A673 (cell line): Measurements from ENCODE around the gene CKAP2L.

Source experiments
- EZH2 ChIP-seq: fragments of 200-600 bp; sonication (generic); IDR thresholded peaks from 2 replicates; pipeline ENCODE4 v1.6.1; 2017; ENCODE audit warnings: borderline replicate concordance, low read depth, mild to moderate bottlenecking, mixed read lengths, antibody characterized with exemption, low read length; ENCODE audit not compliant: poor library complexity, severe bottlenecking
- TF ChIP-seq, protein P1 (sequence below): fragments of 300-800, 200-600 bp; sonication (generic); conservative IDR thresholded peaks from 2 replicates; pipeline ENCODE4 v1.5.1; 2017; ENCODE audit warnings: low read depth, mild to moderate bottlenecking, antibody characterized with exemption, low read length, moderate library complexity, mixed read lengths

DNA sequence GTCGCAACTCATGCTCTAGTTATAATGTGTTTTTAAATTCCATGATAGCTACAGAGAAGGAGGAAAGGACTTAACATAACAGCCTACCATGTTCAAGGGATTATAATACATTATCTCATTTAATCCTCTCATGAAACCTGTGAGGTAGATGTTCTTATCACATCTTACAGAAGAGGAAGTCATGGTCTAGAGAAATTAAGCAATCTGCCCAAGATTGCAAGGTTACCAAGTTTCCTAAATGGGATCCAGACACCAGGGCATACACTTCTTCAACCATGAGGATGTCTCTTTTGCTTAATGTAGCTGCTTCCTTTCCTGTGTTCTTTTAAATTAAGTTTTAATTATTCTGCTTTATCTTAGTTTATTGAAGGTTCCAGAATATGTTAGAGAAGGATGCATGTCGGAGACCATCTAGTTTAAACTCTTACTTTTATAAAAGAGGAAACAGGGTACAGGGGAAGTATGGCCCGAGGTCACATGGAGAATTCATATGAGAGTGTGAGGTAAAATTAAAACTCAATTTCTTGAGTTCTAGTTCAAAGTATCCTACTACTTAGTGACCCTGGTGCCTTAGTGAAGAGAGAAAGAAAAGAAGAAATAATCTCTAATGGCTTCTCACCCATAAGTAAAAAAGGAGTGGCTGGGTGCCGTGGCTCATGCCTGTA is 23.5 kb upstream of the CKAP2L start:
- TF ChIP-seq, protein P1, sequence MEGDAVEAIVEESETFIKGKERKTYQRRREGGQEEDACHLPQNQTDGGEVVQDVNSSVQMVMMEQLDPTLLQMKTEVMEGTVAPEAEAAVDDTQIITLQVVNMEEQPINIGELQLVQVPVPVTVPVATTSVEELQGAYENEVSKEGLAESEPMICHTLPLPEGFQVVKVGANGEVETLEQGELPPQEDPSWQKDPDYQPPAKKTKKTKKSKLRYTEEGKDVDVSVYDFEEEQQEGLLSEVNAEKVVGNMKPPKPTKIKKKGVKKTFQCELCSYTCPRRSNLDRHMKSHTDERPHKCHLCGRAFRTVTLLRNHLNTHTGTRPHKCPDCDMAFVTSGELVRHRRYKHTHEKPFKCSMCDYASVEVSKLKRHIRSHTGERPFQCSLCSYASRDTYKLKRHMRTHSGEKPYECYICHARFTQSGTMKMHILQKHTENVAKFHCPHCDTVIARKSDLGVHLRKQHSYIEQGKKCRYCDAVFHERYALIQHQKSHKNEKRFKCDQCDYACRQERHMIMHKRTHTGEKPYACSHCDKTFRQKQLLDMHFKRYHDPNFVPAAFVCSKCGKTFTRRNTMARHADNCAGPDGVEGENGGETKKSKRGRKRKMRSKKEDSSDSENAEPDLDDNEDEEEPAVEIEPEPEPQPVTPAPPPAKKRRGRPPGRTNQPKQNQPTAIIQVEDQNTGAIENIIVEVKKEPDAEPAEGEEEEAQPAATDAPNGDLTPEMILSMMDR: no peak
- TF ChIP-seq EZH2: no peak
